ENCODE measurements around the gene ANO2.

Gene ANO2

GRCh38 chr12:5581019-5581418 is 364.0 kb downstream of the ANO2 start:
- TF ChIP-seq MAX (IDR thresholded peaks at IDR 0.05) (no peak), TEAD4 (IDR thresholded peaks at IDR 0.05) (no peak), EGR1 (IDR thresholded peaks at IDR 0.05) (no peak), RAD21 (IDR thresholded peaks at IDR 0.05; ENCODE audit: low read depth) (no peak), FOXM1 (IDR thresholded peaks at IDR 0.05; ENCODE audit: borderline replicate concordance, low read depth) (no peak), USF1 (IDR thresholded peaks at IDR 0.05) (no peak), REST (IDR thresholded peaks at IDR 0.05; ENCODE audit: low read depth) (no peak), TCF12 (IDR thresholded peaks at IDR 0.05; ENCODE audit: low read depth) (no peak), NFIC (IDR thresholded peaks at IDR 0.05) (no peak), CEBPB (IDR thresholded peaks at IDR 0.05) (no peak), YY1 (IDR thresholded peaks at IDR 0.05; ENCODE audit: low read depth) (no peak), ZBTB7A (IDR thresholded peaks at IDR 0.05; ENCODE audit: low read depth) (no peak), TAF1 (IDR thresholded peaks at IDR 0.05; ENCODE audit: low read depth) (no peak), EP300 (IDR thresholded peaks at IDR 0.05; ENCODE audit: borderline replicate concordance) (no peak), CREB1 (IDR thresholded peaks at IDR 0.05; ENCODE audit: low read depth) (no peak)

- TF ChIP-seq ZBTB7A (IDR thresholded peaks at IDR 0.05; ENCODE audit: low read depth), result no peak
- TF ChIP-seq EGR1 (IDR thresholded peaks at IDR 0.05), result no peak
- TF ChIP-seq EP300 (IDR thresholded peaks at IDR 0.05; ENCODE audit: borderline replicate concordance), result no peak
- no peak for TF ChIP-seq CREB1 (IDR thresholded peaks at IDR 0.05; ENCODE audit: low read depth)
- TF ChIP-seq TAF1 (IDR thresholded peaks at IDR 0.05; ENCODE audit: low read depth), result no peak
- TF ChIP-seq NFIC (IDR thresholded peaks at IDR 0.05), result no peak
- TF ChIP-seq CEBPB (IDR thresholded peaks at IDR 0.05), result no peak
- no peak for TF ChIP-seq YY1 (IDR thresholded peaks at IDR 0.05; ENCODE audit: low read depth)
- TF ChIP-seq RAD21 (IDR thresholded peaks at IDR 0.05; ENCODE audit: low read depth), result no peak
- TF ChIP-seq REST (IDR thresholded peaks at IDR 0.05; ENCODE audit: low read depth), result no peak
- TF ChIP-seq MAX (IDR thresholded peaks at IDR 0.05), result no peak
- no peak for TF ChIP-seq FOXM1 (IDR thresholded peaks at IDR 0.05; ENCODE audit: borderline replicate concordance, low read depth)
- TF ChIP-seq USF1 (IDR thresholded peaks at IDR 0.05), result no peak
- TF ChIP-seq TCF12 (IDR thresholded peaks at IDR 0.05; ENCODE audit: low read depth), result no peak
- no peak for TF ChIP-seq TEAD4 (IDR thresholded peaks at IDR 0.05)
Observed at GRCh38 chr12:5578775-5579174, 366.3 kb downstream of the ANO2 start.

- TF ChIP-seq TEAD4 (IDR thresholded peaks at IDR 0.05) (no peak), RAD21 (IDR thresholded peaks at IDR 0.05; ENCODE audit: low read depth) (no peak), MAX (IDR thresholded peaks at IDR 0.05) (no peak), USF1 (IDR thresholded peaks at IDR 0.05) (no peak), NFIC (IDR thresholded peaks at IDR 0.05) (no peak), REST (IDR thresholded peaks at IDR 0.05; ENCODE audit: low read depth) (no peak), TAF1 (IDR thresholded peaks at IDR 0.05; ENCODE audit: low read depth) (no peak), EP300 (IDR thresholded peaks at IDR 0.05; ENCODE audit: borderline replicate concordance) (no peak), TCF12 (IDR thresholded peaks at IDR 0.05; ENCODE audit: low read depth) (no peak), ZBTB7A (IDR thresholded peaks at IDR 0.05; ENCODE audit: low read depth) (no peak), CEBPB (IDR thresholded peaks at IDR 0.05) (no peak), EGR1 (IDR thresholded peaks at IDR 0.05) (no peak), FOXM1 (IDR thresholded peaks at IDR 0.05; ENCODE audit: borderline replicate concordance, low read depth) (no peak), CREB1 (IDR thresholded peaks at IDR 0.05; ENCODE audit: low read depth) (no peak), YY1 (IDR thresholded peaks at IDR 0.05; ENCODE audit: low read depth) (no peak)
Observed at GRCh38 chr12:5577741-5578140, 367.3 kb downstream of the ANO2 start.
